ENCODE results near the gene IQGAP3. TPM values are rescaled to one million over a fixed set of nuclear protein-coding genes. Genes with fewer than 3 reads are reported as not detected.
"Not testable (repeated sequence)": the region's sequence is repeated elsewhere in the genome, so short reads cannot be mapped to it uniquely, and the experiment has no call there.

IQGAP3 gene
- polyA plus RNA-seq, 2 of the 4 experiments (the other 2 are of a cell fraction), result 15.6 to 17.0 TPM

DNA sequence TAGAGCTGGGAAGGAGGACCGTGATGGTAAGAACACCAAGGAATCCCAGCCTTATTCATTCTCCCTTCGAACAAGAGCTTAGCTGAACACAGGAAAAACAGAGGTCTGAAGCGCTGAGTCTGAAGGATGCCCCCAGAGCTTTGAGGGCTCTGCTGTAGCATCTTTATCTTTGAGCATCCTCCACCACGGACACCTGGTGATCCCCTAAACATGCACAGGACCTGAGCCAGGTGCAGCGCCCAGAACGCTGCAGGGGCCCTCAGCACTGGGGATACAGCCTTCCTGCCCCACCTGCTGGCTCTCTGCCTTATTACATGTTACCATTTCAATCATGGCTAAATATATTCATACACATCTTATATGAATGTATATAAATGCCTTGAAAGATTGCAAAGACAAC is 36.6 kb upstream of the IQGAP3 start:
- FAIRE-seq (no peak), DNase-seq (ENCODE audit: low read depth in 1 of 2, low spot score in 1 of 2) (peak in 1 of 2 experiments; percentile 53), ATAC-seq (peak; percentile 94)
- peak overlapping the region; percentile 71; the same call in 1 of the 3 replicates for H3K4me2 ChIP-seq
- CTCF ChIA-PET, result interaction anchor here (0.5 to 6.9 kb wide), 44 partner anchors 10 to 256 kb away, joined by 3 to 135 read pairs (median 6); partner anchors contain the start of genes HAPLN2, MEF2D, NAXE and TTC24
- H3K4me1 ChIP-seq, result peaks cover 8% of the 10 kb centered on the region; the same call in 2 of the 3 replicates
- 32% methylated on average over 6 of the region's 6 CpGs for WGBS (ENCODE audit: missing lambda C conversion rate)
- H3K4me3 ChIP-seq, result no peak overlapping the region
- H3K27ac ChIP-seq, result no peak overlapping the region
- POLR2A ChIA-PET, result interaction anchor here (1.8 kb wide), 1 partner anchor 151 kb away, joined by 7 read pairs; no protein-coding TSS in a partner anchor
- no peak for TF ChIP-seq MAFK (IDR thresholded peaks at IDR 0.05; ENCODE audit: partially characterized antibody)
- no peak for TF ChIP-seq EHF (CRISPR knock-in tag; IDR thresholded peaks at IDR 0.05)
- TF ChIP-seq RAD21 (conservative IDR thresholded peaks at IDR 0.05 in 1 of 2, IDR thresholded peaks at IDR 0.05 in 1 of 2), result peak; percentile 68 to 75
- no peak for TF ChIP-seq TP53 (CRISPR knock-in tag; IDR thresholded peaks at IDR 0.05)
- TF ChIP-seq, protein P1, sequence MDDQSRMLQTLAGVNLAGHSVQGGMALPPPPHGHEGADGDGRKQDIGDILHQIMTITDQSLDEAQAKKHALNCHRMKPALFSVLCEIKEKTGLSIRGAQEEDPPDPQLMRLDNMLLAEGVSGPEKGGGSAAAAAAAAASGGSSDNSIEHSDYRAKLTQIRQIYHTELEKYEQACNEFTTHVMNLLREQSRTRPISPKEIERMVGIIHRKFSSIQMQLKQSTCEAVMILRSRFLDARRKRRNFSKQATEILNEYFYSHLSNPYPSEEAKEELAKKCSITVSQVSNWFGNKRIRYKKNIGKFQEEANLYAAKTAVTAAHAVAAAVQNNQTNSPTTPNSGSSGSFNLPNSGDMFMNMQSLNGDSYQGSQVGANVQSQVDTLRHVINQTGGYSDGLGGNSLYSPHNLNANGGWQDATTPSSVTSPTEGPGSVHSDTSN (IDR thresholded peaks at IDR 0.05), result no peak
- TF ChIP-seq ZFP36 (IDR thresholded peaks at IDR 0.05; ENCODE audit: borderline replicate concordance, partially characterized antibody), result no peak
- TF ChIP-seq, protein P2, sequence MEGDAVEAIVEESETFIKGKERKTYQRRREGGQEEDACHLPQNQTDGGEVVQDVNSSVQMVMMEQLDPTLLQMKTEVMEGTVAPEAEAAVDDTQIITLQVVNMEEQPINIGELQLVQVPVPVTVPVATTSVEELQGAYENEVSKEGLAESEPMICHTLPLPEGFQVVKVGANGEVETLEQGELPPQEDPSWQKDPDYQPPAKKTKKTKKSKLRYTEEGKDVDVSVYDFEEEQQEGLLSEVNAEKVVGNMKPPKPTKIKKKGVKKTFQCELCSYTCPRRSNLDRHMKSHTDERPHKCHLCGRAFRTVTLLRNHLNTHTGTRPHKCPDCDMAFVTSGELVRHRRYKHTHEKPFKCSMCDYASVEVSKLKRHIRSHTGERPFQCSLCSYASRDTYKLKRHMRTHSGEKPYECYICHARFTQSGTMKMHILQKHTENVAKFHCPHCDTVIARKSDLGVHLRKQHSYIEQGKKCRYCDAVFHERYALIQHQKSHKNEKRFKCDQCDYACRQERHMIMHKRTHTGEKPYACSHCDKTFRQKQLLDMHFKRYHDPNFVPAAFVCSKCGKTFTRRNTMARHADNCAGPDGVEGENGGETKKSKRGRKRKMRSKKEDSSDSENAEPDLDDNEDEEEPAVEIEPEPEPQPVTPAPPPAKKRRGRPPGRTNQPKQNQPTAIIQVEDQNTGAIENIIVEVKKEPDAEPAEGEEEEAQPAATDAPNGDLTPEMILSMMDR (IDR thresholded peaks at IDR 0.05), result peak; percentile 78
- TF ChIP-seq SMC3 (IDR thresholded peaks at IDR 0.05), result peak; percentile 67
- no peaks in the 10 kb centered on the region for H3K9me3 ChIP-seq

DNA sequence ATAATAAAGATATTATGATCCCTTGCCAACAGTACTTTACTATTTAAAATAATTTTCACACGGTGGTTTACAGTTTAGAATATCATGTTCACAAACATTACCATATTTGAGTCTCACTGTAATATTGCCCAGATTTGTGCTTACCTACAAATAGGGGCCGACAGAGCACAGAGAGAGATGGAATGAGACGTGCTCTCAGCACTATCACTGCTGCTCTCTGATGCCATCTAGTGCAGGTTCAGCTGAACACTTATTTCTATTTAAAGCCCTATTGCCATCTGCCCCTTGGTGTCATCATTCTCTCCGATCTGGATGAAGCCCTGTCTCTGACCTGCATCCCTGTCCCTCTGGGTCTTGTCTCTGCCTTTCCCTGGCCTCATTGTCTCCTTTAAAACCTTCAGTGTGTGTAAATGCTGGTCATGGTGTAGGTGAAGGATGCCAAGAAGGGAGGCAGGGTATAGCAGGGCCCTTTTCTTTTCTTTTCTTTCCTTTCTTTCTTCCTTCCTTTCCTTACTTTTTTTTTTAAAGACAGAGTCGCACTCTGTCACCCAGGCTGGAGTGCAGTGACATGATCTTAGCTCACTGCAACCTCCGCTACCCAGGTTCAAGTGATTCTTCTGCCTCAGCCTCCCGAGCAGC is 35.8 kb upstream of the IQGAP3 start:
- ATAC-seq, result peak; percentile 98 to 99
- Histone ChIP-seq H3K9me3 (no peaks in the 10 kb centered on the region), H3K4me2 (peak overlapping the region; percentile 71), H3K27ac (peak overlapping the region; percentile 41 to 70; a peak in 4 of 6 replicates), H3K4me3 (no peak overlapping the region), H3K4me1 (peaks cover 8% of the 10 kb centered on the region; the same call in 2 of the 3 replicates)
- TF ChIP-seq RAD21 (conservative IDR thresholded peaks at IDR 0.05 in 1 of 2, IDR thresholded peaks at IDR 0.05 in 1 of 2), result peak; percentile 71 to 76
- TF ChIP-seq, protein P3, sequence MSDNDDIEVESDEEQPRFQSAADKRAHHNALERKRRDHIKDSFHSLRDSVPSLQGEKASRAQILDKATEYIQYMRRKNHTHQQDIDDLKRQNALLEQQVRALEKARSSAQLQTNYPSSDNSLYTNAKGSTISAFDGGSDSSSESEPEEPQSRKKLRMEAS (IDR thresholded peaks at IDR 0.05), result 0 out of 2 replicates have a peak, but pooled peaks have one; percentile 25
- TF ChIP-seq, protein P4, sequence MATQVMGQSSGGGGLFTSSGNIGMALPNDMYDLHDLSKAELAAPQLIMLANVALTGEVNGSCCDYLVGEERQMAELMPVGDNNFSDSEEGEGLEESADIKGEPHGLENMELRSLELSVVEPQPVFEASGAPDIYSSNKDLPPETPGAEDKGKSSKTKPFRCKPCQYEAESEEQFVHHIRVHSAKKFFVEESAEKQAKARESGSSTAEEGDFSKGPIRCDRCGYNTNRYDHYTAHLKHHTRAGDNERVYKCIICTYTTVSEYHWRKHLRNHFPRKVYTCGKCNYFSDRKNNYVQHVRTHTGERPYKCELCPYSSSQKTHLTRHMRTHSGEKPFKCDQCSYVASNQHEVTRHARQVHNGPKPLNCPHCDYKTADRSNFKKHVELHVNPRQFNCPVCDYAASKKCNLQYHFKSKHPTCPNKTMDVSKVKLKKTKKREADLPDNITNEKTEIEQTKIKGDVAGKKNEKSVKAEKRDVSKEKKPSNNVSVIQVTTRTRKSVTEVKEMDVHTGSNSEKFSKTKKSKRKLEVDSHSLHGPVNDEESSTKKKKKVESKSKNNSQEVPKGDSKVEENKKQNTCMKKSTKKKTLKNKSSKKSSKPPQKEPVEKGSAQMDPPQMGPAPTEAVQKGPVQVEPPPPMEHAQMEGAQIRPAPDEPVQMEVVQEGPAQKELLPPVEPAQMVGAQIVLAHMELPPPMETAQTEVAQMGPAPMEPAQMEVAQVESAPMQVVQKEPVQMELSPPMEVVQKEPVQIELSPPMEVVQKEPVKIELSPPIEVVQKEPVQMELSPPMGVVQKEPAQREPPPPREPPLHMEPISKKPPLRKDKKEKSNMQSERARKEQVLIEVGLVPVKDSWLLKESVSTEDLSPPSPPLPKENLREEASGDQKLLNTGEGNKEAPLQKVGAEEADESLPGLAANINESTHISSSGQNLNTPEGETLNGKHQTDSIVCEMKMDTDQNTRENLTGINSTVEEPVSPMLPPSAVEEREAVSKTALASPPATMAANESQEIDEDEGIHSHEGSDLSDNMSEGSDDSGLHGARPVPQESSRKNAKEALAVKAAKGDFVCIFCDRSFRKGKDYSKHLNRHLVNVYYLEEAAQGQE (IDR thresholded peaks at IDR 0.05), result no peak
- TF ChIP-seq SMC3 (IDR thresholded peaks at IDR 0.05), result peak; percentile 79
- TF ChIP-seq, protein P2 (IDR thresholded peaks at IDR 0.05), result peak; percentile 83
- peak; percentile 67 to 84 for DNase-seq (ENCODE audit: low read depth in 1 of 2, low spot score in 1 of 2)
- POLR2A ChIA-PET, result interaction anchor here (1.0 to 1.8 kb wide), 2 partner anchors 16 to 151 kb away, joined by 7 read pairs; partner anchors contain the start of gene NAXE
- 21% methylated on average over 7 of the region's 7 CpGs for WGBS (ENCODE audit: missing lambda C conversion rate)
- CTCF ChIA-PET, result interaction anchor here (0.5 to 6.9 kb wide), 57 partner anchors 9 to 256 kb away, joined by 3 to 135 read pairs (median 5); partner anchors contain the start of genes HAPLN2, MEF2D, NAXE and TTC24
- FAIRE-seq, result peak; percentile 73

DNA sequence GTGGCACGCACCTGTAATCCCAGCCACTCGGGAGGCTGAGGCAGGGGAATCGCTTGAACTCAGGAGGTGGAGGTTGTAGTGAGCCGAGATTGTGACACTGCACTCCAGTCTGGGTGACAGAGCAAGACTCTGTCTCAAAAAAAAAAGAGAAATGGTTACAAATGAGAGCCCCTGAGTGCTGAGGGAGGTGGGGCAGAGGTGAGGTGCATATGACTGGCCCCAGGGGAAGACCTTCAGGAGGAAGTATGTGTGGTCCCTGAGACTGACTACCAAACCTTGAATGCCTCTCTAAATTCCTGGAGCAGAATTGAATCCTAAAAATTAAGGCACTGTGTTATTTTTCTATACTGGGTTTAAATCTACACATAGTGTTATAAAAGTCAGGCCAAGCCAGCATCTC is 35.0 kb upstream of the IQGAP3 start:
- H3K9me3 ChIP-seq; H3K4me3 ChIP-seq; ATAC-seq; DNase-seq (ENCODE audit: low read depth in 1 of 2, low spot score in 1 of 2); FAIRE-seq; H3K27ac ChIP-seq; H3K4me2 ChIP-seq; POLR2A ChIA-PET: not testable (repeated sequence)
- CTCF ChIA-PET, result interaction anchor here (0.7 to 6.9 kb wide), 30 partner anchors 9 to 236 kb away, joined by 3 to 135 read pairs (median 8); partner anchors contain the start of genes HAPLN2, MEF2D and NAXE
- WGBS (ENCODE audit: missing lambda C conversion rate), result 55% methylated on average over 4 of the region's 4 CpGs
- H3K4me1 ChIP-seq, result peaks cover 13% of the 10 kb centered on the region; the same call in 2 of the 3 replicates
